Neural crest cell (in vitro differentiated cells): ENCODE measurements around the gene GRIN2A. TPM values are rescaled to one million over a fixed set of nuclear protein-coding genes. Genes with fewer than 3 reads are reported as not detected.
A peak's percentile ranks its signal among the peaks of the same experiment; 100 is the strongest.

Experiments used
- DNase-seq: peaks from one replicate; pipeline ENCODE4 v3.0.0; 2021; ENCODE audit warnings: low read depth, mixed read lengths, low spot score
- H3K27ac Mint-ChIP-seq: one replicate; pipeline ENCODE4 v1.8.0; 2021; ENCODE audit warnings: mild to moderate bottlenecking, mixed read lengths; ENCODE audit not compliant: unreplicated experiment
- H3K27me3 Mint-ChIP-seq: 2 replicates; pipeline ENCODE4 v1.8.0; 2021; ENCODE audit warnings: low read depth, mild to moderate bottlenecking, mixed read lengths
- H3K36me3 Mint-ChIP-seq: 2 replicates; pipeline ENCODE4 v1.8.0; 2021; ENCODE audit warnings: low read depth, mild to moderate bottlenecking, mixed read lengths
- H3K4me1 Mint-ChIP-seq: 2 replicates; pipeline ENCODE4 v1.8.0; 2021; ENCODE audit warnings: mixed read lengths
- H3K4me3 Mint-ChIP-seq: one replicate; pipeline ENCODE4 v1.8.0; 2021; ENCODE audit warnings: mild to moderate bottlenecking, mixed read lengths
- H3K9me3 Mint-ChIP-seq: 2 replicates; pipeline ENCODE4 v1.8.0; 2021; ENCODE audit warnings: mixed read lengths
- CTCF ChIP-seq: fragments of 200-600 bp; sonication (generic); conservative IDR thresholded peaks from 2 replicates; pipeline ENCODE4 v1.5.0; 2021; ENCODE audit warnings: antibody characterized with exemption, mild to moderate bottlenecking
- total RNA-seq: library from RNA; stranded (reverse); gene quantifications from 2 replicates; pipeline ENCODE4 v1.2.1, GENCODE V29; 2021

GRIN2A gene
- total RNA-seq, 1 donor from 2014 or later: 0.09 TPM

- H3K4me1 Mint-ChIP-seq: no peaks in the 10 kb centered on the region
- no peaks in the 10 kb centered on the region for H3K27me3 Mint-ChIP-seq
- no peaks in the 10 kb centered on the region for H3K36me3 Mint-ChIP-seq
- H3K4me3 Mint-ChIP-seq: no peak overlapping the region
- H3K27ac Mint-ChIP-seq: no peak overlapping the region
- DNase-seq: no peak
- H3K9me3 Mint-ChIP-seq: no peaks in the 10 kb centered on the region
- TF ChIP-seq CTCF: no peak
Measured at GRCh38 chr16:9736547-9736946, 445.7 kb downstream of the GRIN2A start.

GRCh38 chr16:9723136-9723535 lies 459.1 kb downstream of the GRIN2A start:
- H3K27me3 Mint-ChIP-seq: peaks cover 38% of the 10 kb centered on the region

GRCh38 chr16:9713907-9714306 lies 468.3 kb downstream of the GRIN2A start:
- H3K4me1 Mint-ChIP-seq: peaks cover 5% of the 10 kb centered on the region
- DNase-seq: no peak
- H3K27me3 Mint-ChIP-seq: peaks cover 9% of the 10 kb centered on the region
- no peak overlapping the region for H3K27ac Mint-ChIP-seq
- H3K9me3 Mint-ChIP-seq: peaks cover 6% of the 10 kb centered on the region
- no peaks in the 10 kb centered on the region for H3K36me3 Mint-ChIP-seq
- no peak overlapping the region for H3K4me3 Mint-ChIP-seq
- TF ChIP-seq CTCF: no peak

More at GRCh38 chr16:9723136-9723535, 459.1 kb downstream of the GRIN2A start:
- H3K27ac Mint-ChIP-seq: peak overlapping the region; percentile 14
- TF ChIP-seq CTCF: no peak
- H3K36me3 Mint-ChIP-seq: no peaks in the 10 kb centered on the region
- no peaks in the 10 kb centered on the region for H3K4me1 Mint-ChIP-seq
- no peak for DNase-seq
- H3K9me3 Mint-ChIP-seq: no peaks in the 10 kb centered on the region
- H3K4me3 Mint-ChIP-seq: no peak overlapping the region

- no peak for DNase-seq
- Mint-ChIP-seq H3K36me3 (no peaks in the 10 kb centered on the region), H3K4me1 (peaks cover 10% of the 10 kb centered on the region), H3K27me3 (peaks cover 6% of the 10 kb centered on the region), H3K27ac (no peak overlapping the region), H3K4me3 (no peak overlapping the region), H3K9me3 (peaks cover 6% of the 10 kb centered on the region)
- TF ChIP-seq CTCF: no peak
Measured at GRCh38 chr16:9713156-9713555, 469.1 kb downstream of the GRIN2A start.

- DNase-seq: no peak
- Mint-ChIP-seq H3K4me3 (no peak overlapping the region), H3K27ac (no peak overlapping the region), H3K9me3 (peaks cover 8% of the 10 kb centered on the region), H3K36me3 (no peaks in the 10 kb centered on the region), H3K4me1 (peaks cover 10% of the 10 kb centered on the region), H3K27me3 (peaks cover 3% of the 10 kb centered on the region)
- no peak for TF ChIP-seq CTCF
Measured at GRCh38 chr16:9708972-9709620, 473.1 kb downstream of the GRIN2A start.
